Keratinocyte (primary cell): ENCODE data around the gene RCSD1. TPM values are rescaled to one million over a fixed set of nuclear protein-coding genes. Genes with fewer than 3 reads are reported as not detected.

Experiments
- DNase-seq: peaks from one replicate; pipeline ENCODE4 v3.0.0-alpha.2; 2011; ENCODE audit warnings: low read depth, missing footprints, low spot score
- FAIRE-seq: peaks from 2 replicates; lab custom pipeline; 2011; peaks lifted over from hg19 to GRCh38; lab: Jason Lieb, UNC
- H2AFZ ChIP-seq: 2 replicates; pipeline ENCODE4 v1.6.0; 2012; ENCODE audit warnings: low read length, control low read depth, inconsistent platforms; ENCODE audit not compliant: control insufficient read depth
- H3K27ac ChIP-seq: 2 replicates; pipeline ENCODE4 v1.5.1; 2011; ENCODE audit warnings: low read length; ENCODE audit not compliant: control insufficient read depth, insufficient read depth
- H3K27me3 ChIP-seq: 3 replicates; pipeline ENCODE4 v1.6.0; 2011; ENCODE audit warnings: low read length; ENCODE audit not compliant: control insufficient read depth, insufficient read depth; ENCODE audit errors: extremely low read depth
- H3K36me3 ChIP-seq, 2 experiments: 2 replicates in 1 of 2; 3 replicates in 1 of 2; pipeline ENCODE4 v1.5.1; 2011; ENCODE audit warnings: low read length in 2 of 2, mild to moderate bottlenecking in 1 of 2; ENCODE audit not compliant: control insufficient read depth in 2 of 2, insufficient read depth in 2 of 2; ENCODE audit errors: extremely low read depth in 1 of 2
- H3K4me1 ChIP-seq: 3 replicates; pipeline ENCODE4 v1.5.1; 2011; ENCODE audit warnings: low read length; ENCODE audit not compliant: control insufficient read depth, insufficient read depth; ENCODE audit errors: extremely low read depth
- H3K4me2 ChIP-seq: 3 replicates; pipeline ENCODE4 v1.6.0; 2011; ENCODE audit warnings: low read depth, low read length; ENCODE audit not compliant: control insufficient read depth, insufficient read depth; ENCODE audit errors: extremely low read depth
- H3K4me3 ChIP-seq, 3 experiments: fragments of 200-600 bp in 1 of 3; sonication (generic) in 1 of 3; 2 replicates in 2 of 3; 3 replicates in 1 of 3; pipeline ENCODE4 v1.5.1; 2011 to 2016; ENCODE audit warnings: low read length in 3 of 3, mild to moderate bottlenecking in 3 of 3, control low read depth in 2 of 3, inconsistent platforms in 1 of 3, low read depth in 1 of 3, mixed read lengths in 1 of 3, mixed run types in 1 of 3, moderate library complexity in 1 of 3; ENCODE audit not compliant: control insufficient read depth in 2 of 3, insufficient read depth in 2 of 3; ENCODE audit errors: extremely low read depth in 1 of 3
- H3K79me2 ChIP-seq: 2 replicates; pipeline ENCODE4 v1.6.0; 2012; ENCODE audit warnings: low read length; ENCODE audit not compliant: control insufficient read depth, insufficient read depth
- H3K9ac ChIP-seq: 3 replicates; pipeline ENCODE4 v1.6.0; 2011; ENCODE audit warnings: low read length; ENCODE audit not compliant: control insufficient read depth, insufficient read depth; ENCODE audit errors: extremely low read depth
- H3K9me1 ChIP-seq: 3 replicates; pipeline ENCODE4 v1.6.0; 2011; ENCODE audit warnings: low read length; ENCODE audit not compliant: control insufficient read depth, insufficient read depth; ENCODE audit errors: extremely low read depth
- H3K9me3 ChIP-seq: 2 replicates; pipeline ENCODE4 v1.5.1; 2012; ENCODE audit warnings: low read depth, low read length; ENCODE audit not compliant: control insufficient read depth
- H4K20me1 ChIP-seq: 3 replicates; pipeline ENCODE4 v1.6.0; 2011; ENCODE audit warnings: low read length; ENCODE audit not compliant: control insufficient read depth, insufficient read depth; ENCODE audit errors: extremely low read depth
- EZH2 ChIP-seq: IDR thresholded peaks from one replicate; pipeline ENCODE4 v1.6.1; 2012; ENCODE audit warnings: inconsistent platforms, mild to moderate bottlenecking, low read length, moderate library complexity
- dilution Hi-C: fragments of 300-500 bp; cut with MboI; formaldehyde crosslinking; loops from one replicate; pipeline ENCODE4 v1.7.0; 2020; ENCODE audit warnings: low sequenced_read_pairs; ENCODE audit not compliant: extremely low pct_ligation_motif_present
- polyA plus RNA-seq, 5 experiments: library from polyadenylated mRNA; depleted of rRNA in 3 of 5; stranded (reverse) in 3 of 5; stranded (forward) in 1 of 5; unstranded in 1 of 5; fragments of >200 nt; gene quantifications; 1 replicate in 1 of 5; 2 replicates in 3 of 5; 3 replicates in 1 of 5; pipeline versions ENCODE4 v1.2.1 to v1.2.3, GENCODE V29; 2011 to 2012; ENCODE audit warnings: missing spikeins in 2 of 5, low read depth in 1 of 5, low replicate concordance in 1 of 5
- TF ChIP-seq, protein P1 (sequence below), 3 experiments: IDR thresholded peaks in 1 of 3; conservative IDR thresholded peaks in 1 of 3; optimal IDR thresholded peaks in 1 of 3; 2 replicates in 2 of 3; 3 replicates in 1 of 3; pipeline versions ENCODE3 to v1.5.1; 2011; ENCODE audit warnings: low read length in 3 of 3, mild to moderate bottlenecking in 3 of 3, moderate library complexity in 2 of 3, control low read depth in 1 of 3, inconsistent platforms in 1 of 3; ENCODE audit not compliant: insufficient read depth in 2 of 3; ENCODE audit errors: extremely low read depth in 1 of 3

Gene RCSD1
- polyA plus RNA-seq, 1 donor (not counting 4 experiments of a cell fraction or from before 2014, with no cell fraction given), result 0.03 TPM

DNA sequence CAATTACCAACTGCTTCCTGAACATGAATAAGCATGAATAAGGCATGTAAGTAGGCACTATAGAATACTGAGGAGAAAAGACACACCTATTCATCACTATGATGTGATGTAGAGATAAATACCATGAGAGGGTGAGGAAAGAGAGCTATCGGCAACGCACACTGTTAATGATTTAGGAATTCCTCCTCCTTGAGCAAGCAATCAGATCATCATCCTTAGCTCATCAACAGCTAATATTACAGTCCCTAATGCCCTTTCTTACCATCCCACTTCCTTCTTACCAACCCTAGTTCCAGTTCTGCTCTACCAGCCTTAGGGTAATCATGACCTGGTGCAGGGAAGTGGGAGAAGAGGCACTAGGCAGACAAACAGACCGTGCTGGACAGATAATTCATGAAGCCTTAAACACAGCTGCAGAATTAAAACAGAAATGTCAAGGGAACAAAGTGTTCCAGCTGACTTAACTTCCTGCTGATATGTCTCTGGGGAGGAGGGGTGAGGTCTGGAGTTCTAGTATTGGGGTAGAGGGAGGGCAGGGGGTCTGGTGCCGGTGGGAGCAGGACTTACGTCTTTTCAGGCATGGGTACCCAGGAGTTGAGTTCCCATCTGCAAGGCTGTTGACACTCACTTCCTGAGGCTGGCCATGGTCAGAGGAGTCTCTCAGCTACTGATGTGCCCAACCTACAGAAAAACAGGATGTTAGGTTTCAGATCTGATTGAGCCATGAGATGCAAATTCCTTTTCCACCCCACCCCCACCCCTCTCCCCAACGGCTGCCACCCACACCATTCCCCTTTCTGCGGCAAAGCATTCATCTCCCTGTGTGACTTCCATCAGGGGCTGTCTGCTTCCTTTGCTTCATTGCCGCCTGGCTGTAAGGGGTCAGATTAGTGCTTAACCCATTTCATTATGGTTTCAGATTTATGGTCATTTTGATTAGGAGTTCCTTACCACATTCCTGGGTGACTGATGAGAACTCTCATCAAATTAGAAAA, 12.6 kb upstream of the RCSD1 start:
- peak overlapping the region; percentile 50 for H2AFZ ChIP-seq
- DNase-seq (peak; percentile 87), FAIRE-seq (peak; percentile 84)
- no peaks in the 10 kb centered on the region for H3K36me3 ChIP-seq
- no peak for TF ChIP-seq EZH2
- TF ChIP-seq, protein P1, sequence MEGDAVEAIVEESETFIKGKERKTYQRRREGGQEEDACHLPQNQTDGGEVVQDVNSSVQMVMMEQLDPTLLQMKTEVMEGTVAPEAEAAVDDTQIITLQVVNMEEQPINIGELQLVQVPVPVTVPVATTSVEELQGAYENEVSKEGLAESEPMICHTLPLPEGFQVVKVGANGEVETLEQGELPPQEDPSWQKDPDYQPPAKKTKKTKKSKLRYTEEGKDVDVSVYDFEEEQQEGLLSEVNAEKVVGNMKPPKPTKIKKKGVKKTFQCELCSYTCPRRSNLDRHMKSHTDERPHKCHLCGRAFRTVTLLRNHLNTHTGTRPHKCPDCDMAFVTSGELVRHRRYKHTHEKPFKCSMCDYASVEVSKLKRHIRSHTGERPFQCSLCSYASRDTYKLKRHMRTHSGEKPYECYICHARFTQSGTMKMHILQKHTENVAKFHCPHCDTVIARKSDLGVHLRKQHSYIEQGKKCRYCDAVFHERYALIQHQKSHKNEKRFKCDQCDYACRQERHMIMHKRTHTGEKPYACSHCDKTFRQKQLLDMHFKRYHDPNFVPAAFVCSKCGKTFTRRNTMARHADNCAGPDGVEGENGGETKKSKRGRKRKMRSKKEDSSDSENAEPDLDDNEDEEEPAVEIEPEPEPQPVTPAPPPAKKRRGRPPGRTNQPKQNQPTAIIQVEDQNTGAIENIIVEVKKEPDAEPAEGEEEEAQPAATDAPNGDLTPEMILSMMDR (optimal IDR thresholded peaks at IDR 0.05 in 1 of 3, IDR thresholded peaks at IDR 0.05 in 1 of 3, conservative IDR thresholded peaks at IDR 0.05 in 1 of 3; ENCODE audit: extremely low read depth in 1 of 3, insufficient read depth in 2 of 3, low read length in 3 of 3), result no peak
- H3K27me3 ChIP-seq, result no peaks in the 10 kb centered on the region
- H3K9me3 ChIP-seq, result no peaks in the 10 kb centered on the region
- peak overlapping the region; percentile 61 for H3K4me2 ChIP-seq
- dilution Hi-C loops, result no loop called here
- H3K9me1 ChIP-seq, result no peaks in the 10 kb centered on the region
- H3K9ac ChIP-seq, result peak overlapping the region; percentile 30
- no peak overlapping the region for H3K4me3 ChIP-seq
- H3K27ac ChIP-seq, result peak overlapping the region; percentile 62
- H3K4me1 ChIP-seq, result peaks cover 17% of the 10 kb centered on the region
- no peaks in the 10 kb centered on the region for H3K79me2 ChIP-seq
- H4K20me1 ChIP-seq, result no peaks in the 10 kb centered on the region

DNA sequence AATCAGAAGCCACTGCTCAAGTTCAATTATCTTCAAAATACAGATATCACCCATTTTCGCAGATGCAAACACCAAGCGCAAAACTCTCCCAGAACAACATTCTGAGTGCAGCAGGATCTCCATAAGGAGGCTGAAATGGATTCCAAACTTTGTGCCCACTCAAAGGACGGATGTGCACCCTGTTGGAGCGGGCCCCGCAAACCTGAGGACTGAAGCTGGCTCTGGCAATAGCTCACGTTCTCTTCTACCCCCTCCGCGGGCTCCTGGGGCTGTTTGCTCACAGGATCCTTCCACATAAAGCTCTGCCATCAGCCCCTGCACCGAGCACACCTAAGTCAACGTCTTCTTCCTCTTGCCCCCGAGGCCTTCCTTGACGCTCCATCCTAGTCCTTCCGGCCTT, 11.7 kb upstream of the RCSD1 start:
- Histone ChIP-seq H3K27ac (no peak overlapping the region), H4K20me1 (no peaks in the 10 kb centered on the region), H2AFZ (no peak overlapping the region), H3K4me3 (no peak overlapping the region), H3K9ac (no peak overlapping the region), H3K9me1 (no peaks in the 10 kb centered on the region), H3K79me2 (no peaks in the 10 kb centered on the region), H3K4me2 (no peak overlapping the region), H3K27me3 (no peaks in the 10 kb centered on the region), H3K4me1 (peaks cover 17% of the 10 kb centered on the region), H3K9me3 (no peaks in the 10 kb centered on the region), H3K36me3 (no peaks in the 10 kb centered on the region)
- TF ChIP-seq, protein P1 (optimal IDR thresholded peaks at IDR 0.05 in 1 of 3, IDR thresholded peaks at IDR 0.05 in 1 of 3, conservative IDR thresholded peaks at IDR 0.05 in 1 of 3; ENCODE audit: extremely low read depth in 1 of 3, insufficient read depth in 2 of 3, low read length in 3 of 3), result no peak
- DNase-seq (no peak), FAIRE-seq (no peak)
- dilution Hi-C loops, result no loop called here
